Colonic mucosa (tissue), 4 donors: ENCODE results near the gene PNLDC1. TPM values are rescaled to one million over a fixed set of nuclear protein-coding genes. Genes with fewer than 3 reads are reported as not detected.
A peak's percentile ranks its signal among the peaks of the same experiment; 100 is the strongest.

Experiments used
- DNase-seq: peaks from one replicate; pipeline ENCODE4 v3.0.0-alpha.2; 2020
- H3K27ac ChIP-seq: fragments of 200-600 bp; one replicate; pipeline ENCODE4 v1.8.0; 2021
- H3K27me3 ChIP-seq: fragments of 200-600 bp; one replicate; pipeline ENCODE4 v1.8.0; 2021
- H3K36me3 ChIP-seq: fragments of 200-600 bp; one replicate; pipeline ENCODE4 v1.8.0; 2021
- H3K4me1 ChIP-seq: fragments of 200-600 bp; one replicate; pipeline ENCODE4 v1.8.0; 2021; ENCODE audit warnings: mild to moderate bottlenecking
- H3K4me3 ChIP-seq: fragments of 200-600 bp; one replicate; pipeline ENCODE4 v1.8.0; 2021
- H3K9ac ChIP-seq, 2 donors: one replicate each; pipeline ENCODE4 v1.7.0; 2013; ENCODE audit warnings: control low read depth in 2 of 2, low read depth in 2 of 2, low read length in 2 of 2
- H3K9me3 ChIP-seq: fragments of 200-600 bp; one replicate; pipeline ENCODE4 v1.8.0; 2021
- CTCF ChIP-seq: fragments of 200-600 bp; IDR thresholded peaks from one replicate; pipeline ENCODE4 v1.8.0; 2022; ENCODE audit warnings: antibody characterized with exemption, mild to moderate bottlenecking
- intact Hi-C: fragments of 100-400 bp; cut with DNase I; formaldehyde crosslinking; loops from one replicate; pipeline ENCODE4 v1.14.1; 2022
- total RNA-seq, 2 donors: library from RNA; stranded (reverse); fragmentation: NEBNext Ultra II Directional in 1 of 2; extraction: Animal tissue kit (Norgen Biotek cat#: 25700) in 1 of 2; gene quantifications; one replicate each; pipeline ENCODE4 v1.2.1, GENCODE V29; 2021
- donor health status: healthy.
- donor health status: DM: no; HTN: no; CAD: no.
- donor health status: DM: no; HTN: no; CAD: no.

The PNLDC1 gene
- total RNA-seq, 2 donors from 2014 or later, result 0.72 TPM; not detected in 1

DNA sequence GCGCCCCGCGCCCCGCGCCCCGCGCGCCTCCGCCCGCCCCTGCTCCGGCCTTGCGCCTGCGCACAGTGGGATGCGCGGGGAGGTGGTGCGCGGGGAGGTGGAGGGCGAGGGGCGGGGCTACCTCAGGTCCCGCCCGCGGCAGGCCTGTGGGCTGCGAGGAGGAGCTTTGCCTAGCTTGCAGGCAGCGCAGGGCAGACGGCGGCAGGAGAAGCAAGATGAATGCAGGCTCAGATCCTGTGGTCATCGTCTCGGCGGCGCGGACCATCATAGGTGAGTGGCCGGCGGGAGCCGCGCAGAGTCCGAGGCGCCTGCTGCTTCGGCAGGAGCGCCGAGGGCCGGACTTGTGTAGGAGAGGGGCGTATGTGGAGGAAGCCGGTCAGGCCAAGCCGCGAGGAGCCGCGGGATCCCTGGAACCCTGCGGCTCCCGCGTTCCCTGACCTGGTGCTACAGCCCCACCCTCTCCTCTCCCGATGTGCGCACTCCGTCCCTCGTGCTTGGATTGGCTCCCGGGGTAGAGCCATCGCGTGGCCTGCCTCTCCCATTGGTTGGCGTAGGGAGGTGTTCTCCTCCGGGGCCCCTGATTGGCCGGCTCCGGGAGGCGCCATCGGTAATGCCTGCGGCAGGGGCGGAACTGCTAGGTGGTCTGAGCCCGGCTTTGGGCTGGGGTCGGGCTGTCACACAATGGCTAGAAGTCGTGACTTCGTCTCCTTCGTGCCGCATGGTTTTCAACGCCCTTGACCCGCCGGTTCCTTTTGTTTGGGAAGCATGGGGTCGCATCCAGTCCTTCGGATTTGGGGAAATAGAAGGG is 38.0 kb upstream of the PNLDC1 start, which contains the start of gene ACAT2:
Gene ACAT2, plus strand, starts transcription at position 173 of the 808 bp plus-strand sequence. Its CDS starts 43 bp downstream, at position 216.
- H3K9me3 ChIP-seq, result no peaks in the 10 kb centered on the region
- H3K4me1 ChIP-seq, result peaks cover 3% of the 10 kb centered on the region
- H3K27ac ChIP-seq, result peak within 1 kb of the TSS; percentile 100
- H3K36me3 ChIP-seq, result no peaks in the 10 kb centered on the region
- H3K27me3 ChIP-seq, result no peaks in the 10 kb centered on the region
- TF ChIP-seq CTCF, result no peak
- peak; percentile 97 for DNase-seq
- intact Hi-C loops, result no loop called here
- peak within 1 kb of the TSS; percentile 89 for H3K4me3 ChIP-seq
- H3K9ac ChIP-seq, result peak within 1 kb of the TSS; percentile 89 to 99

DNA sequence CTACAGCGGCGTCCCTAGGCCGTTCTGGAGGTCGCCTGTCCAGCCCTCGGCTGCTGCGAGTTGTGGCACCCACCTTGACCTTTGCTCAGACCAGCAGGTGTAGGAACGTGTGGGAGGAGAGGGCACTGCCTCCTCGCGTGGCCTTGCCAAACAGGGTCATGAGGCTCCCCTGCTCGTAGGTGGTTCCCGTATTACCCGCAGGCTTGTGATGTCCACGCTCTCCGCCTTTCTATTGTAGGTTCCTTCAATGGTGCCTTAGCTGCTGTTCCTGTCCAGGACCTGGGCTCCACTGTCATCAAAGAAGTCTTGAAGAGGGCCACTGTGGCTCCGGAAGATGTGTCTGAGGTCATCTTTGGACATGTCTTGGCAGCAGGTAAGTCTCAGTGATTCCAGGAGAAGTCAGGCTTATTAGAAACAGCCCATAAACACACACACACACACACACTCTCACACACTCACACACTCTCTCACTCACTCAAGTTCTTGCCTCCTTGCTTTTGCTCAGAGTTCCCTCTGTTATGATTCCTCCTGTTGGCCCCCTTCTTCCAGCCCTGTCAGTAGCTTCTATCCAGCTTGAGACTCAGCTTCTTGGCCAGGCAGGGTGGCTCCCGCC is 37.3 kb upstream of the PNLDC1 start:
- intact Hi-C loops, result no loop called here
- peak overlapping the region; percentile 89 for H3K4me3 ChIP-seq
- peak; percentile 28 for DNase-seq
- no peaks in the 10 kb centered on the region for H3K36me3 ChIP-seq
- H3K27ac ChIP-seq, result peak overlapping the region; percentile 100
- no peaks in the 10 kb centered on the region for H3K27me3 ChIP-seq
- H3K9me3 ChIP-seq, result no peaks in the 10 kb centered on the region
- peak overlapping the region; percentile 67 to 89 for H3K9ac ChIP-seq
- TF ChIP-seq CTCF, result no peak
- peaks cover 3% of the 10 kb centered on the region for H3K4me1 ChIP-seq

- intact Hi-C loops, result no loop called here
- no peak overlapping the region for H3K27ac ChIP-seq
- no peak for DNase-seq
- H3K27me3 ChIP-seq, result no peaks in the 10 kb centered on the region
- H3K36me3 ChIP-seq, result no peaks in the 10 kb centered on the region
- no peak overlapping the region for H3K4me3 ChIP-seq
- H3K4me1 ChIP-seq, result peaks cover 3% of the 10 kb centered on the region
- H3K9me3 ChIP-seq, result no peaks in the 10 kb centered on the region
- no peak for TF ChIP-seq CTCF
- no peak overlapping the region for H3K9ac ChIP-seq
Observed at GRCh38 chr6:159766906-159767305, 33.2 kb upstream of the PNLDC1 start.

GRCh38 chr6:159769470-159769869 is 30.6 kb upstream of the PNLDC1 start:
- no peak for TF ChIP-seq CTCF
- H3K27ac ChIP-seq, result no peak overlapping the region
- H3K36me3 ChIP-seq, result no peaks in the 10 kb centered on the region
- intact Hi-C loops, result no loop called here
- no peaks in the 10 kb centered on the region for H3K4me1 ChIP-seq
- no peaks in the 10 kb centered on the region for H3K27me3 ChIP-seq
- H3K4me3 ChIP-seq, result no peak overlapping the region
- no peak overlapping the region for H3K9ac ChIP-seq
- DNase-seq, result no peak
- H3K9me3 ChIP-seq, result no peaks in the 10 kb centered on the region

GRCh38 chr6:159772196-159772595 is 27.9 kb upstream of the PNLDC1 start:
- intact Hi-C loops, result no loop called here
- Histone ChIP-seq H3K9me3 (no peaks in the 10 kb centered on the region), H3K4me1 (no peaks in the 10 kb centered on the region), H3K27ac (no peak overlapping the region), H3K36me3 (no peaks in the 10 kb centered on the region), H3K4me3 (no peak overlapping the region), H3K27me3 (no peaks in the 10 kb centered on the region), H3K9ac (no peak overlapping the region)
- TF ChIP-seq CTCF, result no peak
- DNase-seq, result no peak
